Mesothelial cell of epicardium (in vitro differentiated cells): ENCODE measurements around the gene NBEA. TPM values are rescaled to one million over a fixed set of nuclear protein-coding genes. Genes with fewer than 3 reads are reported as not detected.

ENCODE experiments used
- DNase-seq, 2 experiments: peaks; one replicate each; pipeline ENCODE4 v3.0.0; 2021; ENCODE audit warnings: low spot score in 2 of 2; ENCODE audit not compliant: unreplicated experiment in 2 of 2
- H3K27ac Mint-ChIP-seq: 2 replicates; pipeline ENCODE4 v1.8.0; 2021; ENCODE audit warnings: mixed read lengths
- H3K27me3 Mint-ChIP-seq: 2 replicates; pipeline ENCODE4 v1.8.0; 2021; ENCODE audit warnings: low read depth, mixed read lengths
- H3K36me3 Mint-ChIP-seq: 2 replicates; pipeline ENCODE4 v1.8.0; 2021; ENCODE audit warnings: mixed read lengths
- H3K4me1 Mint-ChIP-seq: 2 replicates; pipeline ENCODE4 v1.8.0; 2021; ENCODE audit warnings: mixed read lengths
- H3K4me3 Mint-ChIP-seq: 2 replicates; pipeline ENCODE4 v1.8.0; 2021; ENCODE audit warnings: mild to moderate bottlenecking, moderate library complexity, mixed read lengths
- H3K9me3 Mint-ChIP-seq: 2 replicates; pipeline ENCODE4 v1.8.0; 2021; ENCODE audit warnings: mixed read lengths
- total RNA-seq: library from RNA; stranded (reverse); gene quantifications from 3 replicates; pipeline ENCODE4 v1.2.1, GENCODE V29; 2021
- TF ChIP-seq, protein P1 (sequence below): fragments of 200-600 bp; sonication (generic); IDR thresholded peaks from one replicate; pipeline ENCODE4 v1.5.0; 2021; ENCODE audit warnings: antibody characterized with exemption; ENCODE audit not compliant: unreplicated experiment

NBEA gene
- total RNA-seq, 1 donor from 2014 or later: 32.8 TPM

- Mint-ChIP-seq H3K4me3 (no peak overlapping the region), H3K27ac (no peak overlapping the region), H3K36me3 (no peaks in the 10 kb centered on the region), H3K9me3 (peaks cover 16% of the 10 kb centered on the region), H3K4me1 (no peaks in the 10 kb centered on the region), H3K27me3 (no peaks in the 10 kb centered on the region)
- TF ChIP-seq, protein P1, sequence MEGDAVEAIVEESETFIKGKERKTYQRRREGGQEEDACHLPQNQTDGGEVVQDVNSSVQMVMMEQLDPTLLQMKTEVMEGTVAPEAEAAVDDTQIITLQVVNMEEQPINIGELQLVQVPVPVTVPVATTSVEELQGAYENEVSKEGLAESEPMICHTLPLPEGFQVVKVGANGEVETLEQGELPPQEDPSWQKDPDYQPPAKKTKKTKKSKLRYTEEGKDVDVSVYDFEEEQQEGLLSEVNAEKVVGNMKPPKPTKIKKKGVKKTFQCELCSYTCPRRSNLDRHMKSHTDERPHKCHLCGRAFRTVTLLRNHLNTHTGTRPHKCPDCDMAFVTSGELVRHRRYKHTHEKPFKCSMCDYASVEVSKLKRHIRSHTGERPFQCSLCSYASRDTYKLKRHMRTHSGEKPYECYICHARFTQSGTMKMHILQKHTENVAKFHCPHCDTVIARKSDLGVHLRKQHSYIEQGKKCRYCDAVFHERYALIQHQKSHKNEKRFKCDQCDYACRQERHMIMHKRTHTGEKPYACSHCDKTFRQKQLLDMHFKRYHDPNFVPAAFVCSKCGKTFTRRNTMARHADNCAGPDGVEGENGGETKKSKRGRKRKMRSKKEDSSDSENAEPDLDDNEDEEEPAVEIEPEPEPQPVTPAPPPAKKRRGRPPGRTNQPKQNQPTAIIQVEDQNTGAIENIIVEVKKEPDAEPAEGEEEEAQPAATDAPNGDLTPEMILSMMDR: no peak
- no peak for DNase-seq
These were observed 469.1 kb downstream of the NBEA start for GRCh38 chr13:35411059-35411744.

DNA sequence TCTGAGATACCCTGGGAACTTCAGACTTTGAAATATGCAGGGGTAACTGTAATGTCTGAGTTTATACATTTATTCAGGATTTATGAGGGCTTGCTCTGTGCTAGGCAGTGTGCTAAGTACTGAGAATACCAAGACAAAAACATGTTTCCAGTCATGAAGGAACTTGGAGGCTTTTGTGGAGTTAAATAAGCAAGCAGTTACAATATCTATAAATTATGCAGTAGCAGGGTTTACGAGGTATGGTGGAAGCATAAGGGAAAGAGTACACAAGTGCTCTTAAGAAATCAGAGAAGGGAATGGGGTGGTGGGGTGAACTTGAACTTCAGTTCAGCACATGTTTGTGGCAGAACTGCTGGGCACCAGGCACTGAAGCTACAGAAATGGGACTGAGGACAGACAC lies 506.4 kb downstream of the NBEA start:
- H3K27me3 Mint-ChIP-seq: no peaks in the 10 kb centered on the region

GRCh38 chr13:35449821-35450220 lies 507.8 kb downstream of the NBEA start:
- Mint-ChIP-seq H3K36me3 (peaks cover 4% of the 10 kb centered on the region), H3K4me1 (peaks cover 17% of the 10 kb centered on the region), H3K27ac (no peak overlapping the region), H3K9me3 (peaks cover 3% of the 10 kb centered on the region), H3K4me3 (no peak overlapping the region), H3K27me3 (no peaks in the 10 kb centered on the region)
- TF ChIP-seq, protein P1: no peak
- DNase-seq: no peak

More for the DNA sequence above, 506.4 kb downstream of the NBEA start:
- DNase-seq: no peak
- H3K27ac Mint-ChIP-seq: peak overlapping the region; percentile 20
- TF ChIP-seq, protein P1: no peak
- peaks cover 4% of the 10 kb centered on the region for H3K36me3 Mint-ChIP-seq
- H3K4me1 Mint-ChIP-seq: peaks cover 17% of the 10 kb centered on the region
- no peak overlapping the region for H3K4me3 Mint-ChIP-seq
- H3K9me3 Mint-ChIP-seq: peaks cover 3% of the 10 kb centered on the region

DNA sequence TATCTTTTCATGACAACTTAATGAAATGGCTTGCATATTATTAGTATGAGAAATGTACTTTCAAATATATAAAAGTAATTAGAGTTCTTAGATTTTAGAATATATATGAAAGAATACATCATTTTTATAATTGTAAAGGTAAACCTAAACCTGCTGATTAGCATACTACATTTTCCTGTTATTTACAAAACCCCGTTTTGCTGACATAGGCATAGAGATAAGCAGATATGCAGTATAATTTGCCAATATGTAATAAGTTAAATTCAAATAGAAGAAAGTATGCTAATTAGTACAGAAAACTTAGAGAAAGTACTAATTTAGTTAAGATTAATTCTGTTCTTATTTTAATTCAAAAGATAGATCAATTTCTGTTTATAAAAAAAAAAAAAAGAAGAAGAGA lies 513.0 kb downstream of the NBEA start:
- TF ChIP-seq, protein P1: no peak
- Mint-ChIP-seq H3K9me3 (peaks cover 14% of the 10 kb centered on the region), H3K27me3 (no peaks in the 10 kb centered on the region), H3K27ac (no peak overlapping the region), H3K4me3 (no peak overlapping the region), H3K4me1 (no peaks in the 10 kb centered on the region), H3K36me3 (peaks cover 19% of the 10 kb centered on the region)
- DNase-seq: no peak

GRCh38 chr13:35457258-35457657 lies 515.2 kb downstream of the NBEA start:
- peaks cover 19% of the 10 kb centered on the region for H3K36me3 Mint-ChIP-seq

More at GRCh38 chr13:35457258-35457657, 515.2 kb downstream of the NBEA start:
- TF ChIP-seq, protein P1: no peak
- no peak for DNase-seq
- Mint-ChIP-seq H3K4me1 (no peaks in the 10 kb centered on the region), H3K4me3 (no peak overlapping the region), H3K27me3 (no peaks in the 10 kb centered on the region), H3K27ac (no peak overlapping the region), H3K9me3 (peaks cover 14% of the 10 kb centered on the region)
